Sigmoid colon (tissue), 7 donors: ENCODE data around the gene ATG13. TPM values are rescaled to one million over a fixed set of nuclear protein-coding genes. Genes with fewer than 3 reads are reported as not detected.
"Not testable (repeated sequence)": the region's sequence is repeated elsewhere in the genome, so short reads cannot be mapped to it uniquely, and the experiment has no call there.

Experiments used
- DNase-seq: peaks from one replicate; pipeline ENCODE4 v3.0.0-alpha.2; 2019
- H3K27ac ChIP-seq, 4 donors: fragments of 200-600 bp; sonication (generic); one replicate each; pipeline ENCODE4 v1.5.1; 2016 to 2019; ENCODE audit warnings: mild to moderate bottlenecking in 1 of 4
- H3K27me3 ChIP-seq, 3 donors: fragments of 200-600 bp; sonication (generic); one replicate each; pipeline ENCODE4 v1.5.1; 2019; ENCODE audit warnings: mild to moderate bottlenecking in 1 of 3
- H3K36me3 ChIP-seq, 4 donors: fragments of 200-600 bp; sonication (generic); one replicate each; pipeline ENCODE4 v1.5.1; 2016 to 2019
- H3K4me1 ChIP-seq, 4 donors: fragments of 200-600 bp; sonication (generic); one replicate each; pipeline ENCODE4 v1.5.1; 2017 to 2019
- H3K4me3 ChIP-seq, 4 donors: fragments of 200-600 bp; sonication (generic); one replicate each; pipeline ENCODE4 v1.5.1; 2017 to 2019; ENCODE audit warnings: mild to moderate bottlenecking in 2 of 4, moderate library complexity in 1 of 4
- H3K9me3 ChIP-seq, 4 donors: fragments of 200-600 bp in 3 of 4; sonication (generic) in 3 of 4; one replicate each; pipeline versions ENCODE4 v1.5.1 to v1.6.1; 2013 to 2019
- CTCF ChIP-seq, 4 experiments: fragments of 450-650 bp in 3 of 4; fragments of 200-600 bp in 1 of 4; IDR thresholded peaks; one replicate each; pipeline ENCODE4 v1.5.1; 2016 to 2019; ENCODE audit warnings: antibody characterized with exemption in 4 of 4, mild to moderate bottlenecking in 3 of 4, moderate library complexity in 2 of 4
- EP300 ChIP-seq, 4 donors: sonication (generic); formaldehyde crosslinking; IDR thresholded peaks; one replicate each; pipeline ENCODE4 v1.6.1; 2017; ENCODE audit warnings: antibody characterized with exemption in 4 of 4
- POLR2A ChIP-seq, 2 donors: fragments of 450-650 bp; IDR thresholded peaks; one replicate each; pipeline ENCODE4 v1.6.1; 2016; ENCODE audit warnings: antibody characterized with exemption in 2 of 2, mild to moderate bottlenecking in 2 of 2, moderate library complexity in 2 of 2
- POLR2AphosphoS5 ChIP-seq, 4 donors: sonication (generic); formaldehyde crosslinking; IDR thresholded peaks; one replicate each; pipeline ENCODE4 v1.6.1; 2017; ENCODE audit warnings: antibody characterized with exemption in 4 of 4
- WGBS, 2 donors: extraction: QIAGEN DNeasy Blood & Tissue Kit; methylation state at CpG; one replicate each; pipeline ENCODE4 v1.1.7; 2013; 5-methylcytosine and 5-hydroxymethylcytosine counted together
- intact Hi-C: fragments of 100-400 bp; cut with DNase I; formaldehyde crosslinking; loops from one replicate; pipeline ENCODE4 v1.15.1; 2023
- polyA plus RNA-seq, 3 donors: library from polyadenylated mRNA; stranded (reverse); fragments of 200-250 nt; gene quantifications; one replicate each; pipeline ENCODE4 v1.2.3, GENCODE V29; 2013
- total RNA-seq, 4 donors: library from RNA; depleted of rRNA; stranded (reverse); fragments of >200 nt; gene quantifications; one replicate each; pipeline ENCODE4 v1.1.0, GENCODE V29; 2016
- donor health status: healthy with polysubstance abuse.
- donor health status: Bipolar disorder and iron deficiency.
- donor health status: healthy.

Gene ATG13
- total and polyA plus RNA-seq, 7 donors = 27.6 to 96.4 (median 48.5) TPM

GRCh38 chr11:46669711-46670139, 52.4 kb downstream of the ATG13 start:
- no peaks in the 10 kb centered on the region for H3K9me3 ChIP-seq
- H3K36me3 ChIP-seq = peaks cover 26 to 90% (median 50%) of the 10 kb centered on the region in 4 donors
- intact Hi-C loops = no loop called here
- H3K4me1 ChIP-seq = peaks cover 0 to 23% (median 11%) of the 10 kb centered on the region in 4 donors
- DNase-seq = peak; percentile 58
- H3K27me3 ChIP-seq = no peaks in the 10 kb centered on the region
- no peak overlapping the region for H3K27ac ChIP-seq
- TF ChIP-seq EP300 (IDR thresholded peaks at IDR 0.05) = no peak
- TF ChIP-seq POLR2A (IDR thresholded peaks at IDR 0.05) = no peak
- no peak for TF ChIP-seq POLR2AphosphoS5 (IDR thresholded peaks at IDR 0.05)
- TF ChIP-seq CTCF (IDR thresholded peaks at IDR 0.05) = no peak
- no peak overlapping the region for H3K4me3 ChIP-seq
- 70 to 81% methylated on average over 3 of the region's 3 CpGs for WGBS, 2 donors

- H3K27me3 ChIP-seq, intact Hi-C loops, H3K4me3 ChIP-seq, H3K9me3 ChIP-seq: not testable (repeated sequence)
- H3K36me3 ChIP-seq = peaks cover 20 to 82% (median 44%) of the 10 kb centered on the region in 4 donors
- H3K27ac ChIP-seq = peak overlapping the region in 1 of 4 donors; percentile 0
- peaks cover 0 to 31% (median 19%) of the 10 kb centered on the region in 4 donors for H3K4me1 ChIP-seq
- peak; percentile 42 for DNase-seq
- WGBS, 2 donors = 84 to 86% methylated on average over 3 of the region's 3 CpGs
Observed at GRCh38 chr11:46670521-46670920, 53.2 kb downstream of the ATG13 start.

- Histone ChIP-seq H3K4me3 (no peak overlapping the region), H3K27ac (no peak overlapping the region), H3K27me3 (no peaks in the 10 kb centered on the region), H3K36me3 (peaks cover 19 to 75% (median 44%) of the 10 kb centered on the region in 4 donors), H3K4me1 (peaks cover 0 to 35% (median 28%) of the 10 kb centered on the region in 4 donors), H3K9me3 (no peaks in the 10 kb centered on the region)
- DNase-seq = peak; percentile 40
- intact Hi-C loops = no loop called here
- WGBS, 2 donors = 92 to 95% methylated on average over 10 of the region's 10 CpGs
- no peak for TF ChIP-seq CTCF (IDR thresholded peaks at IDR 0.05)
- TF ChIP-seq POLR2A (IDR thresholded peaks at IDR 0.05) = no peak
- TF ChIP-seq POLR2AphosphoS5 (IDR thresholded peaks at IDR 0.05) = no peak
- no peak for TF ChIP-seq EP300 (IDR thresholded peaks at IDR 0.05)
Observed at GRCh38 chr11:46671958-46672315, 54.6 kb downstream of the ATG13 start.

DNA sequence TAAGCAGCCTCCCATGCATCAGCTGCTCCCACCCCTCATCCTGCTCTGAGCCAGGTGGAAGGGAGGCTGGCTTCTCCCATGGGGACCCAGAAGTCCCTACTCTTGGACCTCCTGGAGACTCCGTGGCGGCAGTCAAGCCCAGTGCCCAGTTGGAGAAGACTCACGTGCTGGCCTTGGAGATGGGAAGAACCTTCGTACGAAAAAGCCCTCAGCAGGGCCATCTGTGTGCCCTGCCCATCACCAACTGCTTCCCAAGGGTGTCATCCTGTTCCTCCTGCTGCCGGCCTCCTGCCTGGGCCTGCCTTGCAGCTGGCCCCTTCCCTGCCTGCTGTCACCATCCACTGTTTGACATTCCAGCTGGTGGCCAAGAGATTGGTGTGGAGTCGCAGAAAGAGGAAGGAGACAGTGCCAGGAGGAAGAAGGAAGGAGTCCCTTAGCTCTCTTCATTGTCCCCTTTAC, 55.1 kb downstream of the ATG13 start:
- Histone ChIP-seq H3K27me3 (no peaks in the 10 kb centered on the region), H3K4me3 (no peak overlapping the region), H3K4me1 (peaks cover 0 to 30% (median 26%) of the 10 kb centered on the region in 4 donors), H3K27ac (no peak overlapping the region), H3K9me3 (no peaks in the 10 kb centered on the region), H3K36me3 (peaks cover 19 to 75% (median 45%) of the 10 kb centered on the region in 4 donors)
- TF ChIP-seq POLR2AphosphoS5 (IDR thresholded peaks at IDR 0.05) = no peak
- TF ChIP-seq POLR2A (IDR thresholded peaks at IDR 0.05) = no peak
- no peak for TF ChIP-seq EP300 (IDR thresholded peaks at IDR 0.05)
- no peak for TF ChIP-seq CTCF (IDR thresholded peaks at IDR 0.05)
- intact Hi-C loops = no loop called here
- peak; percentile 52 for DNase-seq
- WGBS, 2 donors = 69 to 88% methylated on average over 6 to 7 of the region's 7 CpGs

GRCh38 chr11:46673713-46674462, 56.5 kb downstream of the ATG13 start:
- peak; percentile 55 for DNase-seq
- WGBS, 2 donors = 65 to 79% methylated on average over 6 of the region's 6 CpGs
- no peaks in the 10 kb centered on the region for H3K27me3 ChIP-seq
- no peaks in the 10 kb centered on the region for H3K9me3 ChIP-seq
- no peak overlapping the region for H3K4me3 ChIP-seq
- peak overlapping the region; percentile 69 to 80 (median 74) for H3K27ac ChIP-seq
- no peak for TF ChIP-seq POLR2A (IDR thresholded peaks at IDR 0.05)
- TF ChIP-seq POLR2AphosphoS5 (IDR thresholded peaks at IDR 0.05) = no peak
- TF ChIP-seq CTCF (IDR thresholded peaks at IDR 0.05) = no peak
- no peak for TF ChIP-seq EP300 (IDR thresholded peaks at IDR 0.05)
- H3K36me3 ChIP-seq = peaks cover 26 to 75% (median 43%) of the 10 kb centered on the region in 4 donors
- H3K4me1 ChIP-seq = peaks cover 0 to 30% (median 26%) of the 10 kb centered on the region in 4 donors
- intact Hi-C loops = no loop called here
